ENCODE results near the gene FAXC.

Gene FAXC

GRCh38 chr6:99349171-99350141 lies at the start of gene FAXC:
Gene FAXC, minus strand, starts transcription at chr6:99349674. Its CDS starts 302 bp downstream, at chr6:99349372.
- H3K36me3 ChIP-seq (ENCODE audit: insufficient read depth, low read depth, low read length) = no peaks in the 10 kb centered on the region
- no peaks in the 10 kb centered on the region for H3K9me3 ChIP-seq (ENCODE audit: insufficient read depth, low read depth, low read length)
- H3K9ac ChIP-seq (ENCODE audit: low read depth, low read length) = peak within 1 kb of the TSS; percentile 92
- H3K27ac ChIP-seq (ENCODE audit: low read length) = no peak within 1 kb of the TSS
- H3K27me3 ChIP-seq (ENCODE audit: insufficient read depth, low read length) = peaks cover 14% of the 10 kb centered on the region
- H3K4me1 ChIP-seq (ENCODE audit: insufficient read depth, low read length) = peaks cover 19% of the 10 kb centered on the region
- H3K4me3 ChIP-seq (ENCODE audit: low read length) = peak within 1 kb of the TSS; percentile 88

- no peaks in the 10 kb centered on the region for H3K27me3 ChIP-seq (ENCODE audit: insufficient read depth, low read length)
- no peak overlapping the region for H3K4me3 ChIP-seq (ENCODE audit: low read length)
- H3K9me3 ChIP-seq (ENCODE audit: insufficient read depth, low read depth, low read length) = no peaks in the 10 kb centered on the region
- no peak overlapping the region for H3K27ac ChIP-seq (ENCODE audit: low read length)
- no peak overlapping the region for H3K9ac ChIP-seq (ENCODE audit: low read depth, low read length)
- H3K36me3 ChIP-seq (ENCODE audit: insufficient read depth, low read depth, low read length) = peaks cover 51% of the 10 kb centered on the region
- H3K4me1 ChIP-seq (ENCODE audit: insufficient read depth, low read length) = peaks cover 3% of the 10 kb centered on the region; the same call in 1 of the 2 replicates
Observed at GRCh38 chr6:99397287-99397686, 47.8 kb upstream of the FAXC start.

DNA sequence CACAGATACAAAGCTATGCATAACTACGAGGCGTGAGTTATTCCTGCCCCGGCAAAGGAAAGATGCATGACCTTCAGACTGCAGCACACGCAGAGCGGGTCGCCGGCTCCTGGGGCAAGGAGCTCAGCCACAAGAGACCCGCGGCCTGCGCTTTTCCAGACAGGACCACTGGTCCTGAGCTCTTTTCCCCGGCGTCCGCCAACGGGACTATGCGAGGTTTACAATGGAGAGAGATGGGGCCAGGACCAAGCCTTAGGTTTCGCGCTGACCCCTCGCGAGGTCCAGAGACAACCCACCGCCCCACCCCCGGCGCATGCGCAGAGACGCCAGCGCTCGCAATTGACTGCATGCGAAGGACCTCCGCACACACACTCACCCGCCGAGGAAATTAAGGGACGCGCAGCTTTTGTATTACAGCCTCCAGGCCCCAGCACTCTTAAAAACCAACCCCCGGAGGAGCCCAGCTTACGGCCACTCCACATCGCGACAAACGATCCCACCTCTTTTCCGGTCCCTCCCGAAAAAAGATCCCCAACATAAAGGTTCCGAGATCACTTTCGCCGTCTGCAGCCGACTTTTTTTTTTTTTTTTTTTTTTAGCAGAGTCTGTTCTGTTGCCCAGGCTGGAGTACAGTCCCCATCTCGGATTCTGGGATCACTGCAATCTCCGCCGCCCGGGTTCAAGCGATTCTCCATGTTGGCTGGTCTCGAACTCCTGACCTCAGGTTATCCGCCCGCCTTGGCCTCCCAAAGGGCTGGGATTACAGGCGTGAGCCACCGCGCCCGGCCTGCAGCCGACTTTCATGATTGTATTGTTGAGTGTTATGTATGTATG lies 44.4 kb upstream of the FAXC start, which contains the start of gene COQ3:
Gene COQ3 (minus strand): TSS at position 498 of the 834 bp plus-strand sequence. CDS start 16 bp downstream, at position 482.
- Histone ChIP-seq H3K9ac (ENCODE audit: low read depth, low read length) (peak within 1 kb of the TSS; percentile 97), H3K27ac (ENCODE audit: low read length) (peak within 1 kb of the TSS; percentile 74), H3K36me3 (ENCODE audit: insufficient read depth, low read depth, low read length) (peaks cover 17% of the 10 kb centered on the region), H3K9me3 (ENCODE audit: insufficient read depth, low read depth, low read length) (no peaks in the 10 kb centered on the region), H3K27me3 (ENCODE audit: insufficient read depth, low read length) (no peaks in the 10 kb centered on the region), H3K4me3 (ENCODE audit: low read length) (peak within 1 kb of the TSS; percentile 93), H3K4me1 (ENCODE audit: insufficient read depth, low read length) (peaks cover 3% of the 10 kb centered on the region; the same call in 1 of the 2 replicates)

DNA sequence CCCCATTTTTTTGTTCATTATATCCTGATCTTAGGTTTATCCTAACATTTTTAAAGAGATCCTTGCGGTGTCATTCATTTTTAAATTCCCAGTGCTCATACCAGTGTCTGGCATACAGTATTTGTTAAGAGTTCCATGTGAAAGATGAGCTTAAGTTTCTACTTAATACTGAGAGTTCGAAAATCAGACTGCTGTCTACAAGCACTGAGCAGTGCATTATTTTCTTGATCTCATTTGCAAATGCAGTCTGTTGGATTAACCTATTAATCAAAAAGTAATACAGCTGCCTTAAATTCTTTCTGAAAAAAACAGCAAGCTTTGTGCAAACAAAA lies 43.9 kb upstream of the FAXC start:
- Histone ChIP-seq H3K27ac (ENCODE audit: low read length) (peak overlapping the region; percentile 74), H3K9ac (ENCODE audit: low read depth, low read length) (peak overlapping the region; percentile 97), H3K4me1 (ENCODE audit: insufficient read depth, low read length) (peaks cover 3% of the 10 kb centered on the region; the same call in 1 of the 2 replicates), H3K9me3 (ENCODE audit: insufficient read depth, low read depth, low read length) (no peaks in the 10 kb centered on the region), H3K27me3 (ENCODE audit: insufficient read depth, low read length) (no peaks in the 10 kb centered on the region), H3K36me3 (ENCODE audit: insufficient read depth, low read depth, low read length) (peaks cover 12% of the 10 kb centered on the region), H3K4me3 (ENCODE audit: low read length) (peak overlapping the region; percentile 93)

DNA sequence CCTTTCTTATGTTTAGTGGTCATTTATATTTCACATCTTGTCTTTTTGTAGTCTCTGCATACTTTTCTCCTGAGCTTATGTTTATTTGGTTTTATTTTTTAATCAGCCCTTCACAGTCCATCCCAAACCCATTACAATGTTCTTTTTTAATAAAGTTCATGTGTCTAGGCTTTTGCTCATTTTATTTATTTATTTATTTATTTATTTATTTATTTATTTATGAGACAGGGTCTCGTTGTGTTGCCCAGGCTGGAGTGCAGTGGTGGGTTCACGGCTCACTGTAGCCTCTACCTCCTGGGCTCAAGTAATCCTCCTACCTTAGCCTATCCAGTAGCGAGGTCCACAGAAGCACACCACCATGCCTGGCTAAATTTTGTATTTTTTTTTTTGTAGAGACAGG lies 41.4 kb upstream of the FAXC start:
- Histone ChIP-seq H3K9ac (ENCODE audit: low read depth, low read length) (no peak overlapping the region), H3K9me3 (ENCODE audit: insufficient read depth, low read depth, low read length) (no peaks in the 10 kb centered on the region), H3K27ac (ENCODE audit: low read length) (no peak overlapping the region), H3K27me3 (ENCODE audit: insufficient read depth, low read length) (no peaks in the 10 kb centered on the region), H3K4me3 (ENCODE audit: low read length) (no peak overlapping the region), H3K4me1 (ENCODE audit: insufficient read depth, low read length) (peaks cover 3% of the 10 kb centered on the region; the same call in 1 of the 2 replicates), H3K36me3 (ENCODE audit: insufficient read depth, low read depth, low read length) (no peaks in the 10 kb centered on the region)

GRCh38 chr6:99384507-99384906 lies 35.0 kb upstream of the FAXC start:
- H3K36me3 ChIP-seq (ENCODE audit: insufficient read depth, low read depth, low read length) = no peaks in the 10 kb centered on the region
- no peaks in the 10 kb centered on the region for H3K27me3 ChIP-seq (ENCODE audit: insufficient read depth, low read length)
- H3K27ac ChIP-seq (ENCODE audit: low read length) = no peak overlapping the region
- H3K9ac ChIP-seq (ENCODE audit: low read depth, low read length) = no peak overlapping the region
- H3K4me3 ChIP-seq (ENCODE audit: low read length) = no peak overlapping the region
- no peaks in the 10 kb centered on the region for H3K4me1 ChIP-seq (ENCODE audit: insufficient read depth, low read length)
- no peaks in the 10 kb centered on the region for H3K9me3 ChIP-seq (ENCODE audit: insufficient read depth, low read depth, low read length)

DNA sequence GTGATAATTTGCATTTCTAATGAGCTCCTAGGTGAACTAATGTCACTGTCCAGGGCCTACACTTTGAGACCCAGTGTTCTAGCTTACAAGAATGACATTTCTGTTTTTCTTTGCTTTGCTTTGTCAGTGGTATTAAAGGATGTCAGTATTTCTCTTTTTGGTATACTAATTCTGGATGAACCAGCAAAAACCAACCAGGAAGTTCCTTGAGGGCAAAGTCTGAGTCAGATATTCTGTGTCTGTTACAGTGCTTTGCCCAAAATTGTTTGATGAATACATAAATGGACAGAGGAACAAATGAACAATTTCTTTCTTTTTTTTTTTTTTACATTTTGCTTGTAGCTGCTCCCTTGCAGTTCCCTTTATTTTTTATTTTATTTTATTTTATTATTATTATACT lies 29.2 kb upstream of the FAXC start:
- Histone ChIP-seq H3K27me3 (ENCODE audit: insufficient read depth, low read length) (no peaks in the 10 kb centered on the region), H3K36me3 (ENCODE audit: insufficient read depth, low read depth, low read length) (no peaks in the 10 kb centered on the region), H3K4me1 (ENCODE audit: insufficient read depth, low read length) (no peaks in the 10 kb centered on the region), H3K4me3 (ENCODE audit: low read length) (no peak overlapping the region), H3K27ac (ENCODE audit: low read length) (no peak overlapping the region), H3K9ac (ENCODE audit: low read depth, low read length) (no peak overlapping the region), H3K9me3 (ENCODE audit: insufficient read depth, low read depth, low read length) (no peaks in the 10 kb centered on the region)

- Histone ChIP-seq H3K36me3 (ENCODE audit: insufficient read depth, low read depth, low read length) (no peaks in the 10 kb centered on the region), H3K4me1 (ENCODE audit: insufficient read depth, low read length) (peaks cover 7% of the 10 kb centered on the region), H3K9me3 (ENCODE audit: insufficient read depth, low read depth, low read length) (no peaks in the 10 kb centered on the region), H3K27ac (ENCODE audit: low read length) (no peak overlapping the region), H3K9ac (ENCODE audit: low read depth, low read length) (no peak overlapping the region), H3K27me3 (ENCODE audit: insufficient read depth, low read length) (no peaks in the 10 kb centered on the region), H3K4me3 (ENCODE audit: low read length) (no peak overlapping the region)
Observed at GRCh38 chr6:99369533-99369932, 20.1 kb upstream of the FAXC start.

GRCh38 chr6:99366852-99367251 lies 17.4 kb upstream of the FAXC start:
- no peak overlapping the region for H3K27ac ChIP-seq (ENCODE audit: low read length)
- no peaks in the 10 kb centered on the region for H3K27me3 ChIP-seq (ENCODE audit: insufficient read depth, low read length)
- H3K9ac ChIP-seq (ENCODE audit: low read depth, low read length) = no peak overlapping the region
- no peaks in the 10 kb centered on the region for H3K9me3 ChIP-seq (ENCODE audit: insufficient read depth, low read depth, low read length)
- no peak overlapping the region for H3K4me3 ChIP-seq (ENCODE audit: low read length)
- peaks cover 7% of the 10 kb centered on the region for H3K4me1 ChIP-seq (ENCODE audit: insufficient read depth, low read length)
- H3K36me3 ChIP-seq (ENCODE audit: insufficient read depth, low read depth, low read length) = no peaks in the 10 kb centered on the region

GRCh38 chr6:99364026-99364425 lies 14.6 kb upstream of the FAXC start:
- H3K27me3 ChIP-seq (ENCODE audit: insufficient read depth, low read length) = no peaks in the 10 kb centered on the region
- H3K9me3 ChIP-seq (ENCODE audit: insufficient read depth, low read depth, low read length) = no peaks in the 10 kb centered on the region
- H3K4me1 ChIP-seq (ENCODE audit: insufficient read depth, low read length) = no peaks in the 10 kb centered on the region
- no peak overlapping the region for H3K4me3 ChIP-seq (ENCODE audit: low read length)
- no peak overlapping the region for H3K9ac ChIP-seq (ENCODE audit: low read depth, low read length)
- H3K27ac ChIP-seq (ENCODE audit: low read length) = no peak overlapping the region
- H3K36me3 ChIP-seq (ENCODE audit: insufficient read depth, low read depth, low read length) = no peaks in the 10 kb centered on the region

- Histone ChIP-seq H3K36me3 (ENCODE audit: insufficient read depth, low read depth, low read length) (no peaks in the 10 kb centered on the region), H3K9me3 (ENCODE audit: insufficient read depth, low read depth, low read length) (no peaks in the 10 kb centered on the region), H3K4me1 (ENCODE audit: insufficient read depth, low read length) (no peaks in the 10 kb centered on the region), H3K27ac (ENCODE audit: low read length) (no peak overlapping the region), H3K9ac (ENCODE audit: low read depth, low read length) (no peak overlapping the region), H3K4me3 (ENCODE audit: low read length) (no peak overlapping the region), H3K27me3 (ENCODE audit: insufficient read depth, low read length) (no peaks in the 10 kb centered on the region)
Observed at GRCh38 chr6:99362678-99363268, 13.3 kb upstream of the FAXC start.
